NCI-H1694 treated with DMSO at 0.1 percent for 48 hours (cell line): ENCODE data around the gene HBE1.
"Not testable (repeated sequence)": the region's sequence is repeated elsewhere in the genome, so short reads cannot be mapped to it uniquely, and the experiment has no call there.

Experiments
- DNase-seq: peaks from one replicate; lab custom pipeline; 2025; lab: John Stamatoyannopoulos, UW

HBE1 gene

DNA sequence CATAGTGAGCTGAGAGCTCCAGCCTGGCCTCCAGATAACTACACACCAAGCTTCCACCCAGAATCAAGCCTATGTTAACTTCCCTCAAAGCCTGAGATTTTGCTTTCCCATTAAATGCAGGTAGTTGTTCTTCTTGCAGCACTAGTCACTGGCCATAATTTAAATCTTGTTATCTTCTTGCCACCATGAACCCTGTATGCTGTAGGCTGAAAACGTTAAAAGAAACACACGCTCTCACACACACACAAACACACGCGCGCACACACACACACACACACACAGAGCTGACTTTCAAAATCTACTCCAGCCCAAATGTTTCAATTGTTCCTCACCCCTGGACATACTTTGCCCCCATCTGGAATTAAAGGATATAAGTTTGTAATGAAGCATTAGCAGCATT is 16.3 kb downstream of the HBE1 start:
- DNase-seq, result not testable (repeated sequence)

DNA sequence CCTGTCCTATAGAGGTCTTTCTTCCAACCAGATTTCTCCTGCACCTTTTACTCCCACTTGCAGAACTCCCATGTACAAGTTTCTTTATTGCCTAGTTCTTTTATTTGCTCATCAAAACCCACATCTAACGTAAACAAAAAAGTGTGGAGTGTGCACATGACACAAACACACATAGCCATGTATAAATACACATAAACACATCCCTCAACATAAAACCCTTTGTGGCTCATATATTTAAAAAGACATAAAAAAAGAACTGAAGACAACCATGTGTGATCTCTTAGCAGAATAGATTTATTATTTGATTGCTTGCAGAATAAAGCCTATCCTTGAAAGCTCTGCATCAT is 16.9 kb downstream of the HBE1 start:
- no peak for DNase-seq

GRCh38 chr11:5252192-5252918 is 17.4 kb downstream of the HBE1 start:
- no peak for DNase-seq

DNA sequence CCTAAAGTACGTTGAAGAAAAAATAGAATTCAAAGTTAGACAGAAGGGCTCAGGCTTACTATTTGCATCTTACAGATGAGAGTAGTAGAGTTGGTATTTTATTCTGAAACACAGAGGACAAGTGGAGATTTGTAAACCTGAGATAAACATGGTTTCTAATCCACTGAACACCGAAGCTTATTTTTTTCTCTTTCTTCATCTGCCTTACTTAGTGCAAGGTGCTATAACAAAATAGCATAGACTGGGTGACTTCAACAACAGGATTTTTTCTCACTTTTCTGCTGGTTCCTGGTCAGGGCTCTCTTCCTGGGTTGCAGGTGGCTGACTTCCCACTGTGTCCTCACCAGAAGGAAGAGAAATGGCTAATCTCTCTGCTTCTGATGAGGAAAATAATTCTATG is 18.0 kb downstream of the HBE1 start:
- no peak for DNase-seq

GRCh38 chr11:5250543-5251204 is 19.1 kb downstream of the HBE1 start:
- no peak for DNase-seq

DNA sequence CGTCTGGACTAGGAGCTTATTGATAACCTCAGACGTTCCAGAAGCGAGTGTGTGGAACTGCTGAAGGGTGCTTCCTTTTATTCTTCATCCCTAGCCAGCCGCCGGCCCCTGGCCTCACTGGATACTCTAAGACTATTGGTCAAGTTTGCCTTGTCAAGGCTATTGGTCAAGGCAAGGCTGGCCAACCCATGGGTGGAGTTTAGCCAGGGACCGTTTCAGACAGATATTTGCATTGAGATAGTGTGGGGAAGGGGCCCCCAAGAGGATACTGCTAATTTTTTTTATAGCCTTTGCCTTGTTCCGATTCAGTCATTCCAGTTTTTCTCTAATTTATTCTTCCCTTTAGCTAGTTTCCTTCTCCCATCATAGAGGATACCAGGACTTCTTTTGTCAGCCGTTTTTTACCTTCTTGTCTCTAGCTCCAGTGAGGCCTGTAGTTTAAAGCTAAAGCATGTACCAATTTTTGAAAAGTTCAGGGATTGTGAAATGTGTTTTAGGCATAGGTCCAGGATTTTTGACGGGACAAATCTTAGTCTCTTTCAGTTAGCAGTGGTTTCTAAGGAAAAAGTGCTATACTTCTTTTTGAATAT is 19.8 kb downstream of the HBE1 start, which contains the start of gene HBG1:
Gene HBG1, minus strand, starts transcription at position 51 of the 590 bp plus-strand sequence. CDS start 53 bp downstream, outside the sequence.
- not testable (repeated sequence) for DNase-seq

GRCh38 chr11:5248498-5248897 is 21.2 kb downstream of the HBE1 start:
- DNase-seq, result not testable (repeated sequence)

DNA sequence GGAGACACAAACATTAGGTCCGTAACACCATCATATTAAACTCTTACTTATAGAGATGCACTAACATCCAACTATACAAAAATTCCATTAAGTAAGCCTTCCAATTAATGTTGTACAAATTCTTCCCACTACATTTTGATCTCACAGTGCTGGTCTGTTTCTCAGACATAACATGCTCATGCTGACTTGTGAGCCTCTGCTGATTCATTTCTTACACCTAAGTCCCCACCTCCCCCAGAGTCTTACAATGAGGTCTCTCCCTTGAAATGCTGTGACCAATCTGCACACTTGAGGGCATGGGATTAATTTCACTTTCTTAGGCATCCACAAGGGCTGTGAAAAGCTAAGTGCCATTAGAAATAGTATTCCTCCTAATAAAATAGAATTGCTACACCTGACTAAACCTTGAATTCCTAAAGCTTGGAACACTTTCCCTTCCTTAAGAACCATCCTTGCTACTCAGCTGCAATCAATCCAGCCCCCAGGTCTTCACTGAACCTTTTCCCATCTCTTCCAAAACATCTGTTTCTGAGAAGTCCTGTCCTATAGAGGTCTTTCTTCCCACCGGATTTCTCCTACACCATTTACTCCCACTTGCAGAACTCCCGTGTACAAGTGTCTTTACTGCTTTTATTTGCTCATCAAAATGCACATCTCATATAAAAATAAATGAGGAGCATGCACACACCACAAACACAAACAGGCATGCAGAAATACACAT is 22.1 kb downstream of the HBE1 start:
- DNase-seq, result no peak

- DNase-seq, result no peak
Observed at GRCh38 chr11:5246772-5247471, 22.8 kb downstream of the HBE1 start.

DNA sequence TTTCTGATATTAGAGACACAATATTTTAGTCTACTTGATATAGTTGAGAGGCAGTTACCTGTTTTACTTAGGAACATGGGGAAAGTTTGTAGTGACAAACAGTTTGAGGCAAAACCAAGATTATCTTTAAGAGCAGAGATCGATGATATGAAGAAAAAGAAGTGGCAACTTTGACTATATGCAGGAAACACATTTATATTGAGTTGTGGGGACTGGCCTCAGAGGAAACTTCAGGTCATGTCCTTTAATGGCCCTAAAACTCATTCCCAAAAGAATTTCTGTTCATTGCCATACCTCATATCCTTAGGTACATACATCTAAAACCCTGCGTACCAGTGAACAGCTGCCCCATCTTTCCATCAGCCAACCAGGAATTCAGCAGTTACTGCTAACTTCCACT is 24.6 kb downstream of the HBE1 start:
- no peak for DNase-seq

- no peak for DNase-seq
Observed at GRCh38 chr11:5243816-5244180, 25.9 kb downstream of the HBE1 start.

GRCh38 chr11:5242933-5243815 is 26.6 kb downstream of the HBE1 start:
- DNase-seq, result no peak

- no peak for DNase-seq
Observed at GRCh38 chr11:5242208-5242607, 27.5 kb downstream of the HBE1 start.

GRCh38 chr11:5241458-5241857 is 28.3 kb downstream of the HBE1 start:
- DNase-seq, result no peak

DNA sequence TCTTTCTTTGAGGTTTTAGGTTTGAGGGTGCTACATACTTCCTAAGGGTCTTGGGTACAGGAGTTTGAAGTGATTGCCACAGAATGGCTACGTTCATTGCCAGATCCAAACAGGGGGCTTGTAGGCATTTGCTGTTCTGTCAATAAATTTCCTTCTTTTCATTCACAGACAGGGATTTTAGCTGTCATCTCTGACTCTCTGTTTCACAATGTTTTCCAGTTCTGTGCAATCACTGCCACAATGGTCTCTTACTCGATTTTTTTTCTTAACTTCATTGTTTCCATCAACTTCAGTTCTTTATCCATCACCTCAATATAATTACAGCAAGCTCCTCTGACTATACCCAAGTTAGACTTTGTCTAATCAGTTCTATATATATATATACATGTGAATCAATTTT is 29.3 kb downstream of the HBE1 start:
- no peak for DNase-seq

- DNase-seq, result no peak
Observed at GRCh38 chr11:5240056-5240455, 29.7 kb downstream of the HBE1 start.

- DNase-seq, result no peak
Observed at GRCh38 chr11:5239046-5239445, 30.7 kb downstream of the HBE1 start.

DNA sequence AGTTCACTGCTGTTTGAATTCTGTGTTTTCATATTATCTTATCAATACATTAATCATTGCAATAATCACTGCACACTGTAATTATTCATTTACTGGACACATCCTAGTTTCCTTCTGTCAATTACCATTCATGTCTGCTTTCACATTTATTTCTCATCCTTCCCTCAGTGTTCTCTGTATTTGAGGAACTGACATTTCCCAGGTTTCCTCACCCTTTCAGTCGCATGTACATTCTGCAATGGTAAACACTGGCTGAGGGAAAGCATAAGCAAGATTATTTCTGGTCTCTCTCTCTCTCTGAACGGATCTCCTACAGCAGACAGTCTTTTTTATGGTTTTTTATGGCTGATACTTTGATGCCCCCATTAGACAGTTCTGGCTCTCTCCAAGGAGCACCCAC is 31.3 kb downstream of the HBE1 start:
- no peak for DNase-seq

DNA sequence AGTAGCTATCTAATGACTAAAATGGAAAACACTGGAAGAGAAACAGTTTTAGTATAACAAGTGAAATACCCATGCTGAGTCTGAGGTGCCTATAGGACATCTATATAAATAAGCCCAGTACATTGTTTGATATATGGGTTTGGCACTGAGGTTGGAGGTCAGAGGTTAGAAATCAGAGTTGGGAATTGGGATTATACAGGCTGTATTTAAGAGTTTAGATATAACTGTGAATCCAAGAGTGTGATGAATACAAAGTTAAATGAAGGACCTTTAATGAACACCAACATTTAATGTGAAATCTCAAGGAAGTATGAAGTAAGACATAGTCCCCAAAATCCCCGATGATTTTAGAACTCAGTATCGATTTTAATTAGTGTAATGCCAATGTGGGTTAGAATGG is 32.3 kb downstream of the HBE1 start:
- no peak for DNase-seq

- DNase-seq, result no peak
Observed at GRCh38 chr11:5235364-5236095, 34.2 kb downstream of the HBE1 start.
